ENCODE measurements around the gene SLC51B. TPM values are rescaled to one million over a fixed set of nuclear protein-coding genes. Genes with fewer than 3 reads are reported as not detected.
A peak's percentile ranks its signal among the peaks of the same experiment; 100 is the strongest.
"Not testable (repeated sequence)": the region's sequence is repeated elsewhere in the genome, so short reads cannot be mapped to it uniquely, and the experiment has no call there.

SLC51B gene
- total RNA-seq, 1 experiment from 2014 or later = not detected

GRCh38 chr15:65099336-65099735, 54.1 kb downstream of the SLC51B start:
- DNase-seq (ENCODE audit: low read depth) = no peak

GRCh38 chr15:65099801-65100200, 54.6 kb downstream of the SLC51B start:
- DNase-seq (ENCODE audit: low read depth) = not testable (repeated sequence)

GRCh38 chr15:65100442-65100841, 55.3 kb downstream of the SLC51B start:
- DNase-seq (ENCODE audit: low read depth) = no peak

- DNase-seq (ENCODE audit: low read depth) = peak; percentile 40
These were observed 56.3 kb downstream of the SLC51B start for GRCh38 chr15:65101411-65101890.

- DNase-seq (ENCODE audit: low read depth) = no peak
These were observed 56.9 kb downstream of the SLC51B start for GRCh38 chr15:65101891-65102708.

GRCh38 chr15:65102912-65103311, 57.7 kb downstream of the SLC51B start:
- no peak for DNase-seq (ENCODE audit: low read depth)

Other genes with a start within 250 kb of the SLC51B start
- 15.3 and 15.6 TPM in 2 replicates for gene PIF1, start 219.7 kb upstream of the SLC51B start, total RNA-seq (2014; rRNA removed; shearing (Covaris generic))
- gene PLEKHO2, start 203.5 kb upstream of the SLC51B start, total RNA-seq (2014; rRNA removed; shearing (Covaris generic)) = 11.5 and 13.3 TPM in 2 replicates
- 1.4 and 2.0 TPM in 2 replicates for gene ANKDD1A, start 133.5 kb upstream of the SLC51B start, total RNA-seq (2014; rRNA removed; shearing (Covaris generic))
- gene SPG21, start 55.5 kb upstream of the SLC51B start, total RNA-seq (2014; rRNA removed; shearing (Covaris generic)) = 39.5 and 52.6 TPM in 2 replicates
- gene MTFMT, start 15.7 kb upstream of the SLC51B start, total RNA-seq (2014; rRNA removed; shearing (Covaris generic)) = 23.7 and 32.2 TPM in 2 replicates
- not detected in 2 replicates for gene RASL12, start 22.6 kb downstream of the SLC51B start, total RNA-seq (2014; rRNA removed; shearing (Covaris generic))
- gene KBTBD13, start 31.4 kb downstream of the SLC51B start, total RNA-seq (2014; rRNA removed; shearing (Covaris generic)) = not detected in 2 replicates
- gene UBAP1L, start 69.8 kb downstream of the SLC51B start, total RNA-seq (2014; rRNA removed; shearing (Covaris generic)) = 0.37 and 0.47 TPM in 2 replicates
- gene PDCD7, start 88.4 kb downstream of the SLC51B start, total RNA-seq (2014; rRNA removed; shearing (Covaris generic)) = 15.4 and 16.4 TPM in 2 replicates
- 25.7 and 38.8 TPM in 2 replicates for gene CLPX, start 140.0 kb downstream of the SLC51B start, total RNA-seq (2014; rRNA removed; shearing (Covaris generic))
- gene CILP, start 166.1 kb downstream of the SLC51B start, total RNA-seq (2014; rRNA removed; shearing (Covaris generic)) = 1.1 and 1.2 TPM in 2 replicates
- 50.8 and 60.0 TPM in 2 replicates for gene PARP16, start 241.5 kb downstream of the SLC51B start, total RNA-seq (2014; rRNA removed; shearing (Covaris generic))

Measured in HT1080 (cell line).